ENCODE data around the gene MTX1. TPM values are rescaled to one million over a fixed set of nuclear protein-coding genes. Genes with fewer than 3 reads are reported as not detected.

MTX1 gene
- total RNA-seq, 4 donors from 2014 or later, result 14.4 to 26.9 (median 24.6) TPM

GRCh38 chr1:155205969-155206593 lies 2.4 kb upstream of the MTX1 start:
- TF ChIP-seq POLR2A (IDR thresholded peaks at IDR 0.05), result no peak
- TF ChIP-seq, protein P1, sequence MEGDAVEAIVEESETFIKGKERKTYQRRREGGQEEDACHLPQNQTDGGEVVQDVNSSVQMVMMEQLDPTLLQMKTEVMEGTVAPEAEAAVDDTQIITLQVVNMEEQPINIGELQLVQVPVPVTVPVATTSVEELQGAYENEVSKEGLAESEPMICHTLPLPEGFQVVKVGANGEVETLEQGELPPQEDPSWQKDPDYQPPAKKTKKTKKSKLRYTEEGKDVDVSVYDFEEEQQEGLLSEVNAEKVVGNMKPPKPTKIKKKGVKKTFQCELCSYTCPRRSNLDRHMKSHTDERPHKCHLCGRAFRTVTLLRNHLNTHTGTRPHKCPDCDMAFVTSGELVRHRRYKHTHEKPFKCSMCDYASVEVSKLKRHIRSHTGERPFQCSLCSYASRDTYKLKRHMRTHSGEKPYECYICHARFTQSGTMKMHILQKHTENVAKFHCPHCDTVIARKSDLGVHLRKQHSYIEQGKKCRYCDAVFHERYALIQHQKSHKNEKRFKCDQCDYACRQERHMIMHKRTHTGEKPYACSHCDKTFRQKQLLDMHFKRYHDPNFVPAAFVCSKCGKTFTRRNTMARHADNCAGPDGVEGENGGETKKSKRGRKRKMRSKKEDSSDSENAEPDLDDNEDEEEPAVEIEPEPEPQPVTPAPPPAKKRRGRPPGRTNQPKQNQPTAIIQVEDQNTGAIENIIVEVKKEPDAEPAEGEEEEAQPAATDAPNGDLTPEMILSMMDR (IDR thresholded peaks at IDR 0.05 in 4 of 5, conservative IDR thresholded peaks at IDR 0.05 in 1 of 5), result no peak
- Histone ChIP-seq H3K27me3 (no peaks in the 10 kb centered on the region), H3K36me3 (no peaks in the 10 kb centered on the region), H3K4me3 (no peak overlapping the region), H3K9me3 (no peaks in the 10 kb centered on the region), H3K27ac (no peak overlapping the region), H3K4me1 (peaks cover 16 to 28% of the 10 kb centered on the region in 2 donors)
- no peak for DNase-seq
- in situ Hi-C loops (cut with MboI; ENCODE audit: low sequenced_read_pairs in 4 of 4) (no loop called here), intact Hi-C loops (cut with DNase I; ENCODE audit: low total_unique reads) (loop anchor here (5.0 kb wide), 2 partner anchors 36 to 101 kb away; partner anchors contain the start of gene FDPS)
- no peak for ATAC-seq

DNA sequence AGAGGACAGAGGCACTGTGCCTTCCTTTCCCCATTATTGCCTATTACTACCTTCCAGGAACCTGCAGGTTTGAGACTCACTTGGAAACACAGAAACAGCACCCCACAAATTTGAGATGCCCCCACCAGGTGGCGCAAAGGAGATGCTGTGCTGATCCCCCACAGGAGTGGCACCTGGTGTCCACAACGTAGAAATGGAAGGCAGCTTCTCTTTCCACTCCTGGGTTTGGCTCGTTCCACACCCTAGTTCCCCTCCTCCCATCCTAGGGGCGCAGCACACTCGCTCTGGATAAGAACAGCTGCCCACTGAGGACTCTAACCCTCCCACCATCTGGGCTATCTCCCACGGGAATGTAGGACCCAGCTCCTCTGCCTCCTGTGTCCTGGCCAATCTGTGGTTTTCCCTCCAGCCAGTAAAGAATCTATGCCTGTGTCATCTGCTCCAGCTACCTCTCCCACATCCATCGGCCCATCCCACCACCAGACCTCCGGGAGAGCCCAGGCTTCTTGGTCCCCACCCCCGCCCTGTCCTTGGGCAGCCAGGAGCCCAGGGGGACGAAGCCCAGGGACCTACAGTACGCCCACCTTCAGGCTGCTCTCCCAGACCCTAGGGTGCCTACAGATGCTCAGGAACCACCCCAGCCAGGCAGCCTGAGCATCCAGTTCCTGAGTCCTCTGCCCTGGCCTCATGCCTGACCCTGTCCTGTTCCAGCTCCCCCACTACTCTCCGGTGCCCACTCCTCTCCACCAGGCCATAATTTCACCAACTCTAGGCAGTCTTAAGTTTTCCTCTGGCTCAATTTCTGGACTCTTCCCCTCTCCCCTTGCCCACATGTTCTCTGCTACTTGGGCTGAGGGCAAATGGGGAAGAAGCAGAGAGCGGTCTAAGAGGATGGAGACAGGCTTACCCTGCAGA lies 1.3 kb upstream of the MTX1 start:
- intact Hi-C loops (cut with DNase I; ENCODE audit: low total_unique reads) (loop anchor here (1.0 to 5.0 kb wide), 4 partner anchors 19 to 116 kb away; partner anchors contain the start of gene FDPS), in situ Hi-C loops (cut with MboI; ENCODE audit: low sequenced_read_pairs in 4 of 4) (no loop called here)
- no peaks in the 10 kb centered on the region for H3K9me3 ChIP-seq
- no peaks in the 10 kb centered on the region for H3K27me3 ChIP-seq
- TF ChIP-seq, protein P1 (IDR thresholded peaks at IDR 0.05 in 4 of 5, conservative IDR thresholded peaks at IDR 0.05 in 1 of 5), result peak; percentile 66 to 85 (median 82)
- TF ChIP-seq POLR2A (IDR thresholded peaks at IDR 0.05), result no peak
- peak; percentile 45 to 76 for DNase-seq
- ATAC-seq, result peak; percentile 37 to 49
- H3K27ac ChIP-seq, result peak overlapping the region; percentile 93 to 99 (median 96)
- H3K4me3 ChIP-seq, result peak overlapping the region in 3 of 4 donors; percentile 5 to 91 (median 88)
- peaks cover 0 to 3% of the 10 kb centered on the region in 2 donors for H3K36me3 ChIP-seq
- H3K4me1 ChIP-seq, result peaks cover 16 to 28% of the 10 kb centered on the region in 2 donors

- Histone ChIP-seq H3K36me3 (peaks cover 0 to 4% of the 10 kb centered on the region in 2 donors), H3K27ac (peak within 1 kb of the TSS; percentile 93 to 99 (median 96)), H3K4me1 (peaks cover 16 to 28% of the 10 kb centered on the region in 2 donors), H3K9me3 (no peaks in the 10 kb centered on the region), H3K4me3 (peak within 1 kb of the TSS; percentile 88 to 95 (median 90)), H3K27me3 (no peaks in the 10 kb centered on the region)
- in situ Hi-C loops (cut with MboI; ENCODE audit: low sequenced_read_pairs in 4 of 4), result no loop called here
- TF ChIP-seq, protein P1 (IDR thresholded peaks at IDR 0.05 in 4 of 5, conservative IDR thresholded peaks at IDR 0.05 in 1 of 5), result no peak
- no peak for TF ChIP-seq POLR2A (IDR thresholded peaks at IDR 0.05)
- ATAC-seq (no peak), DNase-seq (no peak)
- intact Hi-C loops (cut with DNase I; ENCODE audit: low total_unique reads), result loop anchor here (1.0 to 5.0 kb wide), 4 partner anchors 18 to 115 kb away; partner anchors contain the start of gene FDPS
Measured at GRCh38 chr1:155207806-155208540, 522 bp upstream of the MTX1 start, which contains the start of gene THBS3. TSS of gene THBS3 (minus strand) at chr1:155207897. CDS start at chr1:155207876, 21 bp downstream.

DNA sequence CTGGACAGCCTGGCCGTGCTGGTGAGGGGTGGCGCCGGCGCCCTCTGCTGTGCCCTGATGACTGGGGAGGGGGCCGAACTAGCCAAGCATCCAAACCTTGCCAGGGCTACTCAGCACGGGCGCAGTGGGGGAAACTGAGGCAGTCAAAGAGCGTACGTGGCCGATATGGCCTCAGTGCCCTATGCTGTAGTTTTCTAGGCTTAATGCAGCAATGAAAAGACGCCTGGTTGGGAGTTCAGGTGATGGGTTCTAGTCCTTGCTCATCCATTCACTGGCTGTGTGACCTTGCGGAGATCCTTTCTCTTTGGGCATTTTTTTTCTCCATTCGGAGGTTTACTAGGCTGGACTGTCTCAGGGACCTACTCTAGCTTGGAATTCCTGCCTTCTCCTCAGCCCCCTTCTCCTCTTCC lies 822 bp downstream of the MTX1 start:
- Histone ChIP-seq H3K27ac (peak overlapping the region; percentile 93 to 99 (median 96)), H3K9me3 (no peaks in the 10 kb centered on the region), H3K27me3 (no peaks in the 10 kb centered on the region), H3K4me3 (peak overlapping the region; percentile 88 to 95 (median 90)), H3K36me3 (peaks cover 0 to 4% of the 10 kb centered on the region in 2 donors), H3K4me1 (peaks cover 16 to 28% of the 10 kb centered on the region in 2 donors)
- in situ Hi-C loops (cut with MboI; ENCODE audit: low sequenced_read_pairs in 4 of 4) (no loop called here), intact Hi-C loops (cut with DNase I; ENCODE audit: low total_unique reads) (loop anchor here (5.0 kb wide), 2 partner anchors 33 to 98 kb away; partner anchors contain the start of gene FDPS)
- TF ChIP-seq, protein P1 (IDR thresholded peaks at IDR 0.05 in 4 of 5, conservative IDR thresholded peaks at IDR 0.05 in 1 of 5), result no peak
- no peak for TF ChIP-seq POLR2A (IDR thresholded peaks at IDR 0.05)
- ATAC-seq (peak; percentile 1 to 6), DNase-seq (no peak)

All from gastrocnemius medialis (tissue), 4 donors.